MCF 10A (cell line): ENCODE results near the gene TMCO1. TPM values are rescaled to one million over a fixed set of nuclear protein-coding genes. Genes with fewer than 3 reads are reported as not detected.

Source experiments
- BruUV-seq: library from RNA; stranded (reverse); fragments of 400-500 nt; replicated peaks from 2 replicates; lab custom pipeline; 2021; lab: Mats Ljungman, UMichigan
- CTCF ChIA-PET: fragments of 300-600 bp; sonication (Branson Sonifier 250); formaldehyde crosslinking; extraction: SDS; loops from one replicate; lab custom pipeline; 2021; ENCODE audit warnings: antibody characterized with exemption, inconsistent platforms; lab: Yijun Ruan, JAX
- POLR2A ChIA-PET: fragments of 300-600, 350-650 bp; sonication (Branson Sonifier 250); formaldehyde crosslinking; extraction: SDS; loops from one replicate; lab custom pipeline; 2020; ENCODE audit warnings: antibody characterized with exemption, inconsistent platforms; lab: Yijun Ruan, JAX
- DNase-seq: peaks from one replicate; pipeline ENCODE4 v3.0.0-alpha.2; 2018; ENCODE audit not compliant: unreplicated experiment
- H3K27ac Mint-ChIP-seq: one replicate; pipeline ENCODE4 v1.8.0; 2022; ENCODE audit warnings: mild to moderate bottlenecking, low read depth, mixed read lengths; ENCODE audit not compliant: unreplicated experiment
- H3K27me3 Mint-ChIP-seq: one replicate; pipeline ENCODE4 v1.8.0; 2022; ENCODE audit warnings: mixed read lengths; ENCODE audit not compliant: insufficient read depth, unreplicated experiment
- H3K36me3 Mint-ChIP-seq: one replicate; pipeline ENCODE4 v1.8.0; 2022; ENCODE audit warnings: mild to moderate bottlenecking, moderate library complexity, mixed read lengths; ENCODE audit not compliant: insufficient read depth, unreplicated experiment
- H3K4me1 Mint-ChIP-seq: one replicate; pipeline ENCODE4 v1.8.0; 2022; ENCODE audit warnings: mixed read lengths; ENCODE audit not compliant: insufficient read depth, unreplicated experiment
- H3K4me3 Mint-ChIP-seq: one replicate; pipeline ENCODE4 v1.8.0; 2022; ENCODE audit warnings: mild to moderate bottlenecking, moderate library complexity, mixed read lengths; ENCODE audit not compliant: unreplicated experiment
- H3K9me3 Mint-ChIP-seq: one replicate; pipeline ENCODE4 v1.8.0; 2022; ENCODE audit warnings: mixed read lengths; ENCODE audit not compliant: unreplicated experiment
- CTCF ChIP-seq: fragments of 200-600 bp; IDR thresholded peaks from one replicate; pipeline ENCODE4 v1.8.0; 2022; ENCODE audit warnings: antibody characterized with exemption, mild to moderate bottlenecking; ENCODE audit not compliant: unreplicated experiment
- intact Hi-C: fragments of 100-400 bp; cut with micrococcal nuclease; formaldehyde crosslinking; loops from 2 replicates; pipeline ENCODE4 v1.14.1; 2022
- total RNA-seq: library from RNA; stranded (reverse); gene quantifications from 2 replicates; pipeline ENCODE4 v1.2.3, GENCODE V29; 2022

The TMCO1 gene
- total RNA-seq, 1 experiment from 2014 or later: 158 TPM

- H3K4me3 Mint-ChIP-seq: no peak overlapping the region
- intact Hi-C loops: no loop called here
- H3K36me3 Mint-ChIP-seq: peaks cover 85% of the 10 kb centered on the region
- H3K4me1 Mint-ChIP-seq: peaks cover 10% of the 10 kb centered on the region
- BruUV-seq: no TSS peak
- ChIA-PET CTCF (interaction anchor here (0.7 to 5.3 kb wide), 6 partner anchors 19 to 189 kb away, joined by 3 to 30 read pairs (median 8); partner anchors contain the start of gene ALDH9A1), POLR2A (interaction anchor here (1.0 to 3.2 kb wide), 4 partner anchors 9 to 109 kb away, joined by 3 to 11 read pairs (median 6); partner anchors contain the start of gene TMCO1)
- no peak for DNase-seq
- H3K9me3 Mint-ChIP-seq: no peaks in the 10 kb centered on the region
- no peak for TF ChIP-seq CTCF
- H3K27me3 Mint-ChIP-seq: no peaks in the 10 kb centered on the region
- H3K27ac Mint-ChIP-seq: no peak overlapping the region
Observed at GRCh38 chr1:165738794-165739193, 29.9 kb downstream of the TMCO1 start.

- no peaks in the 10 kb centered on the region for H3K9me3 Mint-ChIP-seq
- CTCF ChIA-PET: interaction anchor here (0.6 to 5.3 kb wide), 7 partner anchors 9 to 1818 kb away, joined by 3 to 30 read pairs (median 3); no protein-coding TSS in a partner anchor
- BruUV-seq: no TSS peak
Observed at GRCh38 chr1:165737196-165737595, 31.5 kb downstream of the TMCO1 start.

GRCh38 chr1:165734906-165735305 is 33.8 kb downstream of the TMCO1 start:
- no peak overlapping the region for H3K4me3 Mint-ChIP-seq
- DNase-seq: no peak
- H3K9me3 Mint-ChIP-seq: no peaks in the 10 kb centered on the region
- H3K27ac Mint-ChIP-seq: peak overlapping the region; percentile 61
- H3K27me3 Mint-ChIP-seq: no peaks in the 10 kb centered on the region
- ChIA-PET POLR2A (interaction anchor here (0.6 to 1.0 kb wide), 3 partner anchors 11 to 1078 kb away, joined by 3 read pairs; no protein-coding TSS in a partner anchor), CTCF (interaction anchor here (0.6 to 2.3 kb wide), 9 partner anchors 9 to 1230 kb away, joined by 3 to 9 read pairs (median 4); no protein-coding TSS in a partner anchor)
- no TSS peak for BruUV-seq
- peaks cover 10% of the 10 kb centered on the region for H3K4me1 Mint-ChIP-seq
- intact Hi-C loops: no loop called here
- H3K36me3 Mint-ChIP-seq: peaks cover 68% of the 10 kb centered on the region
- no peak for TF ChIP-seq CTCF

More at GRCh38 chr1:165737196-165737595, 31.5 kb downstream of the TMCO1 start:
- intact Hi-C loops: no loop called here
- POLR2A ChIA-PET: interaction anchor here (0.6 to 3.2 kb wide), 4 partner anchors 11 to 230 kb away, joined by 3 to 11 read pairs (median 8); partner anchors contain the start of genes ALDH9A1 and TMCO1
- no peaks in the 10 kb centered on the region for H3K27me3 Mint-ChIP-seq
- peaks cover 72% of the 10 kb centered on the region for H3K36me3 Mint-ChIP-seq
- H3K4me3 Mint-ChIP-seq: no peak overlapping the region
- TF ChIP-seq CTCF: no peak
- H3K27ac Mint-ChIP-seq: no peak overlapping the region
- H3K4me1 Mint-ChIP-seq: peaks cover 10% of the 10 kb centered on the region
- DNase-seq: peak; percentile 9

- CTCF ChIA-PET: interaction anchor here (0.6 to 1.7 kb wide), 7 partner anchors 9 to 1493 kb away, joined by 3 to 5 read pairs (median 3); no protein-coding TSS in a partner anchor
- TF ChIP-seq CTCF: no peak
Observed at GRCh38 chr1:165726841-165727240, 41.8 kb downstream of the TMCO1 start.

More at GRCh38 chr1:165726841-165727240, 41.8 kb downstream of the TMCO1 start:
- Mint-ChIP-seq H3K27me3 (no peaks in the 10 kb centered on the region), H3K27ac (no peak overlapping the region), H3K4me3 (no peak overlapping the region), H3K4me1 (no peaks in the 10 kb centered on the region), H3K9me3 (no peaks in the 10 kb centered on the region), H3K36me3 (peaks cover 61% of the 10 kb centered on the region)
- no peak for DNase-seq
- intact Hi-C loops: no loop called here
- BruUV-seq: no TSS peak
- POLR2A ChIA-PET: interaction anchor here (1.1 kb wide), 1 partner anchor 15 kb away, joined by 3 read pairs; no protein-coding TSS in a partner anchor
